WTC11 (cell line): ENCODE measurements around the gene OPN5. TPM values are rescaled to one million over a fixed set of nuclear protein-coding genes. Genes with fewer than 3 reads are reported as not detected.

ENCODE experiments used
- ATAC-seq: fragments of 200-7000 bp; cut with Tn5 transposase; 2 replicates; pipeline ENCODE4 v1.10.0; 2021; ENCODE audit warnings: mild to moderate bottlenecking, moderate library complexity
- CTCF ChIA-PET: fragments of 300-600 bp; sonication (Branson Sonifier 250); formaldehyde crosslinking; loops from one replicate; lab custom pipeline; 2021; ENCODE audit warnings: antibody characterized with exemption; lab: Charles Lee
- POLR2A ChIA-PET: fragments of 350-600 bp; sonication (Branson Sonifier 250); formaldehyde crosslinking; loops from one replicate; lab custom pipeline; 2021; ENCODE audit warnings: antibody characterized with exemption; lab: Charles Lee
- DNase-seq: peaks from one replicate; pipeline ENCODE4 v3.0.0; 2021; ENCODE audit warnings: low spot score
- H3K27ac Mint-ChIP-seq: 2 replicates; pipeline ENCODE4 v1.8.0; 2021; ENCODE audit warnings: mixed read lengths
- H3K27me3 Mint-ChIP-seq: 2 replicates; pipeline ENCODE4 v1.8.0; 2021; ENCODE audit warnings: low read depth, mild to moderate bottlenecking, moderate library complexity, mixed read lengths
- H3K36me3 Mint-ChIP-seq: 2 replicates; pipeline ENCODE4 v1.8.0; 2021; ENCODE audit warnings: mixed read lengths
- H3K4me1 Mint-ChIP-seq: 2 replicates; pipeline ENCODE4 v1.8.0; 2022; ENCODE audit warnings: mixed read lengths
- H3K4me3 Mint-ChIP-seq: 2 replicates; pipeline ENCODE4 v1.8.0; 2021; ENCODE audit warnings: mild to moderate bottlenecking, moderate library complexity, mixed read lengths
- H3K9me3 Mint-ChIP-seq: 2 replicates; pipeline ENCODE4 v1.8.0; 2021; ENCODE audit warnings: mixed read lengths
- ELF4 ChIP-seq: sonication (generic); formaldehyde crosslinking; IDR thresholded peaks from 2 replicates; pipeline ENCODE4 v1.8.1; 2022; ENCODE audit warnings: low read depth, mild to moderate bottlenecking, moderate library complexity, missing genetic modification reagents
- GRHL2 ChIP-seq: fragments of 250-450 bp; sonication (Bioruptor Pico); IDR thresholded peaks from 2 replicates; pipeline ENCODE4 v1.8.0; 2022; ENCODE audit warnings: mild to moderate bottlenecking, moderate library complexity; ENCODE audit not compliant: insufficient replicate concordance, severe bottlenecking
- MXD4 ChIP-seq: fragments of 250-450 bp; sonication (Bioruptor Pico); IDR thresholded peaks from 2 replicates; pipeline ENCODE4 v1.8.0; 2021; ENCODE audit warnings: mild to moderate bottlenecking, moderate library complexity, borderline replicate concordance
- RORB ChIP-seq: fragments of 250-450 bp; sonication (Bioruptor Pico); IDR thresholded peaks from 2 replicates; pipeline ENCODE4 v1.9.0; 2021; ENCODE audit warnings: mild to moderate bottlenecking
- TEAD1 ChIP-seq: sonication (generic); formaldehyde crosslinking; IDR thresholded peaks from 2 replicates; pipeline ENCODE4 v1.8.0; 2022; ENCODE audit warnings: mild to moderate bottlenecking, missing genetic modification reagents
- total RNA-seq: library from RNA; stranded (reverse); gene quantifications from 3 replicates; pipeline ENCODE4 v1.2.3, GENCODE V29; 2021
- TF ChIP-seq, protein P1 (sequence below): sonication (generic); formaldehyde crosslinking; IDR thresholded peaks from 2 replicates; pipeline ENCODE4 v1.8.0; 2023; ENCODE audit warnings: missing genetic modification reagents
- TF ChIP-seq, protein P2 (sequence below): sonication (generic); formaldehyde crosslinking; IDR thresholded peaks from 2 replicates; pipeline ENCODE4 v1.8.1; 2023; ENCODE audit warnings: mild to moderate bottlenecking, missing genetic modification reagents
- TF ChIP-seq, protein P3 (sequence below): sonication (generic); formaldehyde crosslinking; IDR thresholded peaks from 2 replicates; pipeline ENCODE4 v1.8.1; 2022; ENCODE audit warnings: missing genetic modification reagents, borderline replicate concordance
- TF ChIP-seq, protein P4 (sequence below): fragments of 250-450 bp; sonication (Bioruptor Pico); IDR thresholded peaks from 2 replicates; pipeline ENCODE4 v1.9.0; 2021; ENCODE audit warnings: moderate library complexity, mild to moderate bottlenecking, inconsistent platforms, borderline replicate concordance
- TF ChIP-seq, protein P5 (sequence below): fragments of 250-450 bp; sonication (Bioruptor Pico); IDR thresholded peaks from 2 replicates; pipeline ENCODE4 v1.9.0; 2021; ENCODE audit warnings: mild to moderate bottlenecking, borderline replicate concordance
- TF ChIP-seq, protein P6 (sequence below): fragments of 250-450 bp; sonication (Bioruptor Pico); IDR thresholded peaks from 2 replicates; pipeline ENCODE4 v1.9.0; 2021; ENCODE audit warnings: mild to moderate bottlenecking

OPN5 gene
- total RNA-seq, 1 experiment from 2014 or later, result not detected

DNA sequence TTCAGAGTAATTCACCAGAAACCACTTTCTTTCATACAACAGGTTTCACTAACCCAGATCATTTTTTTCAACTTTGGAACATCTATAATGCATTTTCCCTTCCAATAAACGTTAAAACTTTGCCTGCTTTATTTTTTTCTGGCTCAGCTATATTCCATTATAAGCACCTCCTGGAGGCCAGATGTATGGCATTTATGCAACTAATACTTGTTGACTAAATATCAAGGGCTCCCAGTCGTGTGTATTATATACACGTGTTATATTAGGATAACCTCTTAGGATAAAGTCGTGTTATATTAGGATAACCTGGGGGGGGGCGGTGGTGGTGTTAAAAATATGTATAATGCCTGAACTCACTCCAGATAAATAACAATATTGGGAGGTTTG lies 6.7 kb downstream of the OPN5 start (continued):
- TF ChIP-seq, protein P1, sequence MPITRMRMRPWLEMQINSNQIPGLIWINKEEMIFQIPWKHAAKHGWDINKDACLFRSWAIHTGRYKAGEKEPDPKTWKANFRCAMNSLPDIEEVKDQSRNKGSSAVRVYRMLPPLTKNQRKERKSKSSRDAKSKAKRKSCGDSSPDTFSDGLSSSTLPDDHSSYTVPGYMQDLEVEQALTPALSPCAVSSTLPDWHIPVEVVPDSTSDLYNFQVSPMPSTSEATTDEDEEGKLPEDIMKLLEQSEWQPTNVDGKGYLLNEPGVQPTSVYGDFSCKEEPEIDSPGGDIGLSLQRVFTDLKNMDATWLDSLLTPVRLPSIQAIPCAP (CRISPR knock-in tag), result no peak
- TF ChIP-seq, protein P2, sequence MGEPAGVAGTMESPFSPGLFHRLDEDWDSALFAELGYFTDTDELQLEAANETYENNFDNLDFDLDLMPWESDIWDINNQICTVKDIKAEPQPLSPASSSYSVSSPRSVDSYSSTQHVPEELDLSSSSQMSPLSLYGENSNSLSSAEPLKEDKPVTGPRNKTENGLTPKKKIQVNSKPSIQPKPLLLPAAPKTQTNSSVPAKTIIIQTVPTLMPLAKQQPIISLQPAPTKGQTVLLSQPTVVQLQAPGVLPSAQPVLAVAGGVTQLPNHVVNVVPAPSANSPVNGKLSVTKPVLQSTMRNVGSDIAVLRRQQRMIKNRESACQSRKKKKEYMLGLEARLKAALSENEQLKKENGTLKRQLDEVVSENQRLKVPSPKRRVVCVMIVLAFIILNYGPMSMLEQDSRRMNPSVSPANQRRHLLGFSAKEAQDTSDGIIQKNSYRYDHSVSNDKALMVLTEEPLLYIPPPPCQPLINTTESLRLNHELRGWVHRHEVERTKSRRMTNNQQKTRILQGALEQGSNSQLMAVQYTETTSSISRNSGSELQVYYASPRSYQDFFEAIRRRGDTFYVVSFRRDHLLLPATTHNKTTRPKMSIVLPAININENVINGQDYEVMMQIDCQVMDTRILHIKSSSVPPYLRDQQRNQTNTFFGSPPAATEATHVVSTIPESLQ (CRISPR knock-in tag), result no peak
- no peak for TF ChIP-seq RORB (CRISPR knock-in tag)
- TF ChIP-seq, protein P3, sequence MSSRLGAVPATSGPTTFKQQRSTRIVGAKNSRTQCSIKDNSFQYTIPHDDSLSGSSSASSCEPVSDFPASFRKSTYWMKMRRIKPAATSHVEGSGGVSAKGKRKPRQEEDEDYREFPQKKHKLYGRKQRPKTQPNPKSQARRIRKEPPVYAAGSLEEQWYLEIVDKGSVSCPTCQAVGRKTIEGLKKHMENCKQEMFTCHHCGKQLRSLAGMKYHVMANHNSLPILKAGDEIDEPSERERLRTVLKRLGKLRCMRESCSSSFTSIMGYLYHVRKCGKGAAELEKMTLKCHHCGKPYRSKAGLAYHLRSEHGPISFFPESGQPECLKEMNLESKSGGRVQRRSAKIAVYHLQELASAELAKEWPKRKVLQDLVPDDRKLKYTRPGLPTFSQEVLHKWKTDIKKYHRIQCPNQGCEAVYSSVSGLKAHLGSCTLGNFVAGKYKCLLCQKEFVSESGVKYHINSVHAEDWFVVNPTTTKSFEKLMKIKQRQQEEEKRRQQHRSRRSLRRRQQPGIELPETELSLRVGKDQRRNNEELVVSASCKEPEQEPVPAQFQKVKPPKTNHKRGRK (CRISPR knock-in tag), result no peak
- TF ChIP-seq MXD4 (CRISPR knock-in tag), result no peak
- no peak for TF ChIP-seq GRHL2 (CRISPR knock-in tag)
- TF ChIP-seq, all 79 proteins: peak for 0

DNA sequence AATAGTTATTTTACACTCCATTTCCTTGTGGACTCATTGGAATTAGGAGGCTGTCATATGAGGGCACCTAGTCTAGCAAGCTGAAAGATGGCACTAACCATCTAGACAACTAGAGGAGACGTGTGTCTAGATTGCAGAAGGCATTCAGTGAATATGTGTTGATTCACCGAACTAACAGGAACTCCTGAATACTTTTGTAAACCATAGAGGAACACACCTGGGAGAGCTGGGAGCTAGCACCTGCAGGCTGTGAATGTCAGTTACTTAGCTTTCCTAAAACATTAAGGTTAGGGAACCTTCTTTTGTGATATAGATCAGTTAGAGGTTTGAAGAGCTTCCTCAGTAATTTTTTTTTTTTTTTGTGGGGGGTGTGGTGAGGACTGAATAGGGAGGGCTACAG lies 7.7 kb downstream of the OPN5 start:
- Mint-ChIP-seq H3K36me3 (no peaks in the 10 kb centered on the region), H3K9me3 (no peaks in the 10 kb centered on the region), H3K4me3 (no peak overlapping the region; the same call in 1 of the 2 replicates), H3K4me1 (peaks cover 28% of the 10 kb centered on the region), H3K27me3 (peaks cover 92% of the 10 kb centered on the region), H3K27ac (no peak overlapping the region)
- CTCF ChIA-PET, result interaction anchor here (0.7 to 1.9 kb wide), 9 partner anchors 9 to 1620 kb away, joined by 3 to 15 read pairs (median 5); no protein-coding TSS in a partner anchor
- POLR2A ChIA-PET, result interaction anchor here (0.6 to 0.7 kb wide), 3 partner anchors 312 to 1816 kb away, joined by 3 to 5 read pairs (median 3); partner anchors contain the start of gene CD2AP
- peak; percentile 91 for ATAC-seq
- TF ChIP-seq ELF4, result no peak
- TF ChIP-seq, protein P4, sequence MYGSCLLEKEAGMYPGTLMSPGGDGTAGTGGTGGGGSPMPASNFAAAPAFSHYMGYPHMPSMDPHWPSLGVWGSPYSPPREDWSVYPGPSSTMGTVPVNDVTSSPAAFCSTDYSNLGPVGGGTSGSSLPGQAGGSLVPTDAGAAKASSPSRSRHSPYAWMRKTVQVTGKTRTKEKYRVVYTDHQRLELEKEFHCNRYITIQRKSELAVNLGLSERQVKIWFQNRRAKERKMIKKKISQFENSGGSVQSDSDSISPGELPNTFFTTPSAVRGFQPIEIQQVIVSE (CRISPR knock-in tag), result no peak
- TF ChIP-seq, protein P5, sequence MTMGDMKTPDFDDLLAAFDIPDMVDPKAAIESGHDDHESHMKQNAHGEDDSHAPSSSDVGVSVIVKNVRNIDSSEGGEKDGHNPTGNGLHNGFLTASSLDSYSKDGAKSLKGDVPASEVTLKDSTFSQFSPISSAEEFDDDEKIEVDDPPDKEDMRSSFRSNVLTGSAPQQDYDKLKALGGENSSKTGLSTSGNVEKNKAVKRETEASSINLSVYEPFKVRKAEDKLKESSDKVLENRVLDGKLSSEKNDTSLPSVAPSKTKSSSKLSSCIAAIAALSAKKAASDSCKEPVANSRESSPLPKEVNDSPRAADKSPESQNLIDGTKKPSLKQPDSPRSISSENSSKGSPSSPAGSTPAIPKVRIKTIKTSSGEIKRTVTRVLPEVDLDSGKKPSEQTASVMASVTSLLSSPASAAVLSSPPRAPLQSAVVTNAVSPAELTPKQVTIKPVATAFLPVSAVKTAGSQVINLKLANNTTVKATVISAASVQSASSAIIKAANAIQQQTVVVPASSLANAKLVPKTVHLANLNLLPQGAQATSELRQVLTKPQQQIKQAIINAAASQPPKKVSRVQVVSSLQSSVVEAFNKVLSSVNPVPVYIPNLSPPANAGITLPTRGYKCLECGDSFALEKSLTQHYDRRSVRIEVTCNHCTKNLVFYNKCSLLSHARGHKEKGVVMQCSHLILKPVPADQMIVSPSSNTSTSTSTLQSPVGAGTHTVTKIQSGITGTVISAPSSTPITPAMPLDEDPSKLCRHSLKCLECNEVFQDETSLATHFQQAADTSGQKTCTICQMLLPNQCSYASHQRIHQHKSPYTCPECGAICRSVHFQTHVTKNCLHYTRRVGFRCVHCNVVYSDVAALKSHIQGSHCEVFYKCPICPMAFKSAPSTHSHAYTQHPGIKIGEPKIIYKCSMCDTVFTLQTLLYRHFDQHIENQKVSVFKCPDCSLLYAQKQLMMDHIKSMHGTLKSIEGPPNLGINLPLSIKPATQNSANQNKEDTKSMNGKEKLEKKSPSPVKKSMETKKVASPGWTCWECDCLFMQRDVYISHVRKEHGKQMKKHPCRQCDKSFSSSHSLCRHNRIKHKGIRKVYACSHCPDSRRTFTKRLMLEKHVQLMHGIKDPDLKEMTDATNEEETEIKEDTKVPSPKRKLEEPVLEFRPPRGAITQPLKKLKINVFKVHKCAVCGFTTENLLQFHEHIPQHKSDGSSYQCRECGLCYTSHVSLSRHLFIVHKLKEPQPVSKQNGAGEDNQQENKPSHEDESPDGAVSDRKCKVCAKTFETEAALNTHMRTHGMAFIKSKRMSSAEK (CRISPR knock-in tag), result no peak
- TF ChIP-seq MXD4 (CRISPR knock-in tag), result no peak
- TF ChIP-seq, protein P6, sequence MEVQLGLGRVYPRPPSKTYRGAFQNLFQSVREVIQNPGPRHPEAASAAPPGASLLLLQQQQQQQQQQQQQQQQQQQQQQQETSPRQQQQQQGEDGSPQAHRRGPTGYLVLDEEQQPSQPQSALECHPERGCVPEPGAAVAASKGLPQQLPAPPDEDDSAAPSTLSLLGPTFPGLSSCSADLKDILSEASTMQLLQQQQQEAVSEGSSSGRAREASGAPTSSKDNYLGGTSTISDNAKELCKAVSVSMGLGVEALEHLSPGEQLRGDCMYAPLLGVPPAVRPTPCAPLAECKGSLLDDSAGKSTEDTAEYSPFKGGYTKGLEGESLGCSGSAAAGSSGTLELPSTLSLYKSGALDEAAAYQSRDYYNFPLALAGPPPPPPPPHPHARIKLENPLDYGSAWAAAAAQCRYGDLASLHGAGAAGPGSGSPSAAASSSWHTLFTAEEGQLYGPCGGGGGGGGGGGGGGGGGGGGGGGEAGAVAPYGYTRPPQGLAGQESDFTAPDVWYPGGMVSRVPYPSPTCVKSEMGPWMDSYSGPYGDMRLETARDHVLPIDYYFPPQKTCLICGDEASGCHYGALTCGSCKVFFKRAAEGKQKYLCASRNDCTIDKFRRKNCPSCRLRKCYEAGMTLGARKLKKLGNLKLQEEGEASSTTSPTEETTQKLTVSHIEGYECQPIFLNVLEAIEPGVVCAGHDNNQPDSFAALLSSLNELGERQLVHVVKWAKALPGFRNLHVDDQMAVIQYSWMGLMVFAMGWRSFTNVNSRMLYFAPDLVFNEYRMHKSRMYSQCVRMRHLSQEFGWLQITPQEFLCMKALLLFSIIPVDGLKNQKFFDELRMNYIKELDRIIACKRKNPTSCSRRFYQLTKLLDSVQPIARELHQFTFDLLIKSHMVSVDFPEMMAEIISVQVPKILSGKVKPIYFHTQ (CRISPR knock-in tag), result no peak
- TF ChIP-seq TEAD1 (CRISPR knock-in tag), result no peak
- DNase-seq, result peak; percentile 33
